Loucy (cell line): ENCODE measurements around the gene PLA2G4E.

Experiments
- EZH2phosphoT487 ChIP-seq: fragments of 200-600 bp; IDR thresholded peaks from 2 replicates; pipeline ENCODE4 v1.6.1; 2018; ENCODE audit warnings: antibody characterized with exemption, mild to moderate bottlenecking, moderate library complexity, borderline replicate concordance
- TF ChIP-seq, protein P1 (sequence below): fragments of 200-600 bp; sonication (generic); conservative IDR thresholded peaks from 2 replicates; pipeline ENCODE4 v1.5.1; 2014; ENCODE audit warnings: mild to moderate bottlenecking, antibody characterized with exemption, low read length

DNA sequence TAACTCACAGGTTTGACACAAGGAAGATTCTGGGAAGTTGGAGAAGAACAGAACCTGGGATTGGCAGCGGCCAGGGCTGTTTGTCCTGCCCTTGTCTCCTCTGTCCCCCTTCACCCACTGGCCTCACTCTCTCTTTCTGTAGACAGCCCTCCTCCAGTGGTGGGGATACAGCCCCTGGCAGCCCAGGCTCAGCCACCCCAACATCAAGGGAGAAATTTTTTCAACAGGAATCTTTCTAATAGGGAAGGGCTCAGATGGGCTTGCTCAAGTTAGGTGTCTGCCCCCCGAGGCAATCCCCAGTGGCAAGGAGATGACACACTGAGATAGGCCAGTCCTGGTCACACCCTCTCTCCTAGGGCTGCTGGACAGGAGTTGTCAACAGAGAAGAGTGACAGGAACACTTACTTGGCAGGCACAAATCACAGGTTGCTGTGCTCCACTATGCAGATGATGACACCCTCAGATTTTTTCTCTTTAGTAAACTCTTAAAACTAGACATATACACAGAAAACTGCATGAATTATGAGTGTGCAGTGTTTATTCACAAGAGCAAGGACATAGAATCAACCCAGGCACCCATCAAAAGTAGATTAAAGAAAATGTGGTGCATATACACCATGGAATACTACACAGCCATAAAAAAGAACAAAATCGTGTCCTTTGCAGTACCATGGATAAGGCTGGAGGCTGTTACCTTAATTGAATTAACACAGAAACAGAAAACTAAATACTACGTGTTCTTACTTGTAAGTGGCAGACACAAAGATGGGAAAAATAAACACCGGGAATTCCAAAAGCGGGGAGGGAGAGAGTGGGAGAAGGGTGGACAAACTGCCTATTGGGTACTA lies 37.2 kb upstream of the PLA2G4E start:
- TF ChIP-seq, protein P1, sequence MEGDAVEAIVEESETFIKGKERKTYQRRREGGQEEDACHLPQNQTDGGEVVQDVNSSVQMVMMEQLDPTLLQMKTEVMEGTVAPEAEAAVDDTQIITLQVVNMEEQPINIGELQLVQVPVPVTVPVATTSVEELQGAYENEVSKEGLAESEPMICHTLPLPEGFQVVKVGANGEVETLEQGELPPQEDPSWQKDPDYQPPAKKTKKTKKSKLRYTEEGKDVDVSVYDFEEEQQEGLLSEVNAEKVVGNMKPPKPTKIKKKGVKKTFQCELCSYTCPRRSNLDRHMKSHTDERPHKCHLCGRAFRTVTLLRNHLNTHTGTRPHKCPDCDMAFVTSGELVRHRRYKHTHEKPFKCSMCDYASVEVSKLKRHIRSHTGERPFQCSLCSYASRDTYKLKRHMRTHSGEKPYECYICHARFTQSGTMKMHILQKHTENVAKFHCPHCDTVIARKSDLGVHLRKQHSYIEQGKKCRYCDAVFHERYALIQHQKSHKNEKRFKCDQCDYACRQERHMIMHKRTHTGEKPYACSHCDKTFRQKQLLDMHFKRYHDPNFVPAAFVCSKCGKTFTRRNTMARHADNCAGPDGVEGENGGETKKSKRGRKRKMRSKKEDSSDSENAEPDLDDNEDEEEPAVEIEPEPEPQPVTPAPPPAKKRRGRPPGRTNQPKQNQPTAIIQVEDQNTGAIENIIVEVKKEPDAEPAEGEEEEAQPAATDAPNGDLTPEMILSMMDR: no peak
- no peak for TF ChIP-seq EZH2phosphoT487
